AG08396 (cell line): Measurements from ENCODE around the gene CEP112.
"Not testable (repeated sequence)": the region's sequence is repeated elsewhere in the genome, so short reads cannot be mapped to it uniquely, and the experiment has no call there.

ENCODE experiments used
- DNase-seq: peaks from one replicate; pipeline ENCODE4 v3.0.0; 2012; ENCODE audit warnings: low spot score, mixed read lengths

Gene CEP112

GRCh38 chr17:65688307-65688706 is 503.6 kb downstream of the CEP112 start:
- no peak for DNase-seq

DNA sequence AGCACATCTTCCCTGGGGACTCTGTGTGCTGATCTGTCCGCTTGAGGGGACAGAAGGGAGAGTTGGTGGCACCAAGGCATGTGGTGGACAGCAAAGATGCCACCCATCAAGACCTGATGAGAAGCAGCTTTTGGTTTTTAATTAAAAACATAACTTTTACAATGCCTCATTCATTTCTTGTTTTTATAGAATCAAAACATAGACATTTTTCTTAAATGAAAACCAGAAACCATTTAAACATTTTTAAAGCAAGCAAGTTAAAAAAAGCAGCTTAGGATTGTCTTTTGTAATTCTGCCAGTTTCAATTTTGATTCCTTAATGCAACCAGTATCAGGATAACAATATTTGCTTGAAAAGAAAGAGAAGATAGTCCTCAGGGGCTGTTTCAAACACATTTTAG is 506.8 kb downstream of the CEP112 start:
- DNase-seq, result no peak

DNA sequence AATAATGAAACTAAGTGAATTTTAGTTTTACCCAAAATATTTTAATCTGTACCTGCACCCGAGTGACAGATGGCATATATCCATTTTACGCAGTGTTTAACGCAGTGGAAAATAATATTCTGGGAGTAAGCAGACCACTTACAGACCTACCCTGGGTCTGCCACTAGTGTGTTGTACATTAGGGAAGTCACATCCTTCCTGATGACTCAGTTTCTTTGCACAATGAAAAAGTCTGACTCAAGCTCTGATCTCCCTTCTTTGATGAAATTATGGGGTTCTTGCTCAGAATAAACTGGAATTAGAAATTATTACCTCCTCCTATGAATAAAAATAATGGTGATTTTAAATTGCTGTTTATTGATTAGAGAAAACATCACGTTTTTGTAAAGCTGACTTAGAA is 507.3 kb downstream of the CEP112 start:
- DNase-seq, result no peak

DNA sequence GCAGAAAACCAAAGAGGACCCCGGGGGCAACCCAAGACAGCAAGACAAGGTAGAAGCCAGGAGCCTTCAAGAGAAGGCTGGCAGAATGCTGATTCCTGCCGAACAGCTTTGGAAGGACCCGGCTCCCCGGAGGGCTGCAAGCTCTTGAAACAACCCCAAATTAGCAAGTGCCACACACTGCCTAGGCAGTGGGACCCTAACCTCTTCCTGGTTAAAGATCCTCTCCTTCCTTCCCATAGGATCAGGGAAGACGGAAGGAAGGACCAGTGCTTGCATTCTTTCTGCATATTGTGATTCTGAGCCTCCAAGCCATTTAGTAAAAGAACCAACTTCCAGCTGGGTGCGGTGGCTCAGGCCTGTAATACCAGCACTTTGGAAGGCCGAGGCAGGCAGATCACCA is 508.5 kb downstream of the CEP112 start:
- no peak for DNase-seq

- not testable (repeated sequence) for DNase-seq
These were observed 510.2 kb downstream of the CEP112 start for GRCh38 chr17:65681763-65682162.

- no peak for DNase-seq
These were observed 512.6 kb downstream of the CEP112 start for GRCh38 chr17:65679165-65679845.

- DNase-seq, result peak; percentile 22
These were observed 513.4 kb downstream of the CEP112 start for GRCh38 chr17:65678546-65678945.

- peak; percentile 34 for DNase-seq
These were observed 514.0 kb downstream of the CEP112 start for GRCh38 chr17:65677932-65678331.

- DNase-seq, result no peak
These were observed 517.5 kb downstream of the CEP112 start for GRCh38 chr17:65674246-65675045.

- no peak for DNase-seq
These were observed 521.1 kb downstream of the CEP112 start for GRCh38 chr17:65670667-65671371.

- no peak for DNase-seq
These were observed 523.7 kb downstream of the CEP112 start for GRCh38 chr17:65668211-65668610.

DNA sequence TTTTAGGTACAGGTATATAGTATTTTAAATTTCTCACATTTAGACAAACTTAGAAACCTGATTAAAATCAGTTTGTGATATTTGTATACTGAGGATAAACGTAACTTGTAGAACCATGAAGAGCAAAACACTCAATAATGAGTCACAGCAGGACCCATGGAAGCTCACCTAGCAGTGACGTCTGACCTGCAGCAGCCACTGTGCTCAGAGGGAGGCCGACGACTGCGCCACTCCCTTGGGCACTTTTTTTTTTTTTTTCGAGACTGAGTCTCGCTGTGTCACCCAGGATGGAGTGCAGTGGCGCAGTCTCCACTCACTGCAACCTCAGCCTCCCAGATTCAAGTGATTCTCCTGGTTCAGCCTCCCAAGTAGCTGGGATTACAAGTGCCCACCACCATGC is 524.3 kb downstream of the CEP112 start:
- DNase-seq, result no peak

- no peak for DNase-seq
These were observed 525.0 kb downstream of the CEP112 start for GRCh38 chr17:65666876-65667321.

GRCh38 chr17:65665966-65666365 is 526.0 kb downstream of the CEP112 start:
- no peak for DNase-seq

DNA sequence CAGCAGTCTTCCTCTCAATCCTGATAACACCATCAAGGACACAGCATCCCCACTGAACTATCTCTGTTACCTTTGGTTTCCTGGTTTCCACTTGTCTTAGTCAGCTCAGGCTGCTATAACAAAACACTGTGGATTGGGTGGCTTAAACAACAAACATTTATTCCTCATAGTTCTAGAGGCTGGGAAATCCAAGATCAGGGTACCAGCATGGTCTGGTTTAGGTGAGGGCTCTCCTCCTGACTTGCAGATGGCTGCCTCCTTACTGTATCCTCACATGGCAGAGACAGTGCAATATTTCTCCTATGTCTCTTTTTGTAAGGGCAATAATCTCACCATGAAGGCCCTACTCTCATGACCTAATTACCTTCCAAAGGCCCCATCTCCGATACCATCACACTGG is 527.2 kb downstream of the CEP112 start:
- no peak for DNase-seq

- DNase-seq, result no peak
These were observed 527.7 kb downstream of the CEP112 start for GRCh38 chr17:65664266-65664665.

- peak; percentile 46 for DNase-seq
These were observed 529.7 kb downstream of the CEP112 start for GRCh38 chr17:65662196-65662595.

DNA sequence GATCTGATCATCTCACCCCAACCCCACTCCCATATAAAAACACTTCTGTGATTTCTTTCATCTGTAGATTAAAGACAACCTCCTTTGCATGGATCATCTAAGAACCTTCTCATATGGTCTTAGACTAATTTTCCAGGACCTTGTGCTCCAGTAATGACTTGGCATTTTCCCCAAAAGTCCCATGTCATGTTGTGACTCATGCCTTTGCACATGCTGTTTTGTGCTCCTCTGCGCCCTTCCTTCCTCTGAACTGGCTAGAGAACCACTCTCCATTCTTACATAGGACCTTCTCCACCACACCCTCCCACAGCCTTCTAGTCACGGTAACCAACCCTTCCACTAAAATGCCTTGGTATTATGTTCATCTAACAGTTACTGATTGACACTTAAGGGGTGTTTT is 531.0 kb downstream of the CEP112 start:
- peak; percentile 53 for DNase-seq

GRCh38 chr17:65660078-65660477 is 531.9 kb downstream of the CEP112 start:
- no peak for DNase-seq

DNA sequence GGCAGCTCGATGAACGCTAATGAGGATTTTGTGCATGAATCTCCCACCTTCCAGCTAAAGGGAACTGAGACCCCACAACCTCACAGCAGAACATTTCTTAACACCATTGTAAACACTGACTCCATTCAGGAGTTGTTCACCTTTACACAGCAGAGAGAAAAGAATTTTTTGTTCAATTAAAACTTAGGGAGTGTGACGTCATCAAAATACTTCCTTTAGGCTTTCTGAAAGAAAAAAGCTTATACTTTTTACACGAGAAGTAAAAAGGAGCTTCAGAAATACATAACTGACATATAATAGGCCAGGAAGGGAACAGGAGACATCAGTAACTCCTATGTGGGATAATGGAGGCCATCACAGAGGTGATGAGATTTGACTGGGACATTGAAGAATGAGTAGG is 532.4 kb downstream of the CEP112 start:
- no peak for DNase-seq

DNA sequence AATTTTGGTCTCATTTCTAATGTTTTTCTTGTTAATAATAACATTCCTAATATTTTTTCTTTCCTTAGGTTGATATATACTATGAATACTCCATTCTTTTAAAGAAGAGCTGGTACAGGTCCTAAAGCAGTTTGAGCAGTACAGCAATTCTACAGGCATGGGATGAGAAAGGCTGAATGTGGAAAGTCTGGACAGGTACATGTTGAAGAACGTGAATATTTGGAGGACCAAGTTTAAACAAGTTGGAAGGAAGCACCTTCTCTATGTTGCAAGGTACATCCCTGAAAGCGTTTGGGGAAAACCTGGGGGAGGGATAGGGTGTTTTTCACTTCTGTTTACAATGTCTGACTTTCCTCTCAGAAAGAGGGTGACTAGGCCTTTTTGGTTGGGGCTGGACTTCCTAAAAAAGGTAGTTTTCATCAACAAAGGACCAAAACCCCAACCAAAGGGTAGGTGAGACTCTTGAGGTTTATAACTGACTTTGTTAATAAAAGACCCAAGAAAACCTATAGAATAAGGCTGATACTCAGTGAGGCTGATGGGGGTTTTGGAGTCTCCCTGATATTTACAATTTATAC is 534.6 kb downstream of the CEP112 start:
- no peak for DNase-seq
